HUES64 (cell line): Measurements from ENCODE around the gene GNAS-AS1.

Source experiments
- H3K27ac ChIP-seq: 2 replicates; pipeline ENCODE4 v1.7.0; 2013; ENCODE audit warnings: low read depth, low read length, inconsistent platforms
- H3K27me3 ChIP-seq: 2 replicates; pipeline ENCODE4 v1.6.1; 2013; ENCODE audit warnings: mild to moderate bottlenecking, low read length; ENCODE audit not compliant: insufficient read depth
- H3K36me3 ChIP-seq: 2 replicates; pipeline ENCODE4 v1.6.1; 2013; ENCODE audit warnings: mild to moderate bottlenecking, low read length; ENCODE audit not compliant: insufficient read depth
- H3K4me1 ChIP-seq: 2 replicates; pipeline ENCODE4 v1.6.1; 2013; ENCODE audit warnings: mild to moderate bottlenecking, low read length, moderate library complexity; ENCODE audit not compliant: insufficient read depth
- H3K4me3 ChIP-seq: 2 replicates; pipeline ENCODE4 v1.5.1; 2013; ENCODE audit warnings: mild to moderate bottlenecking, low read length, moderate library complexity
- H3K9ac ChIP-seq: 2 replicates; pipeline ENCODE4 v1.6.1; 2013; ENCODE audit warnings: mild to moderate bottlenecking, low read depth, low read length
- H3K9me3 ChIP-seq: 2 replicates; pipeline ENCODE4 v1.6.1; 2013; ENCODE audit warnings: low read depth, low read length; ENCODE audit not compliant: insufficient read depth
- WGBS: fragments of 150-250, 120-280 bp; methylation state at CpG from one replicate; pipeline ENCODE4 v1.1.7; 2013; ENCODE audit warnings: missing lambda C conversion rate; 5-methylcytosine and 5-hydroxymethylcytosine counted together

Gene GNAS-AS1

DNA sequence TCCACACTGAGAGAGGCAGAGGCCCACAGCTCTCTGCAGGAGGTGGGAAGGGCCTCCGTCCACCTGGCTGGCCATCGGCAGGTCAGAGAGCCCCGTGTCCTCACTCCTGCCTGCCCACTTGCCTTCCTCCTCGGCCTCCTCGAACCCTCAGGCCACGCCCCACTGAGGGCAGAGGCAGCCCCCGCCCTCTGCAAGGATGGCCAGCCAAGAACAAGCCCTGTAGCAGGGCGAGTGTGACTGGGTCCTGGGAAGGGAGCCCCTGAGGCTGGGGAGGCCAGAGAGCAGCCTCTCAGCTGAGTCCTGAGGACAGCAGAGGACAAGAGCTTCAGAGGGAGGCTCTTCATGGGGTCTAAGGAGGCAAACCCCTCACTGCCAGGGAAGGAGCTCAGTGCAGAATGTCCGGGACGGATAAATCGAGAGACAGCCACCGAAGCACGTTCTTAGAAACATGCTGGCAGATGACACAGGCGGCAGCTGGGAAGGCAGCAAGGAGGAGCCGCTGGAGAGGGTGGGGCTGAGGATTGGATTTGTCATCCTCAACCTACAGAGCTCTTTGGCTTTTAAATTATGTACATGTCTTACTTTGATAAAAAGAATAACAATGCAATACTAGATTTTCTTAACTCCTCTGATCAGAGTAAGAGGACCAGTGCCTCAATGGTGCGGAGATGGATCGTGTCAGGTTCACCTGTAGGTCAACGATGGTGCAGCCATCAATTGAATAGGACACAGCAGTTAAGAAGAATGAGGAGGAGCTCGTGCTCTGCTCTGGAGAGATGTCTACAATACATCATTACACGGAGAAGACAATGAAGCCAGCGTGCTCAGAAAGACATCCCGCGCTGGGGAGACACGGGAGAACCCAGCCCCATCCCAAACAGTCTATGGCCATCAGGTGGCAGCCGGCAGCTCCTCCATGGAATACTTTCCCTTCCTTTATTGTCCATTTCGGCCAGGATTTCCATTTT lies 53.0 kb downstream of the GNAS-AS1 start:
- no peak overlapping the region for H3K27ac ChIP-seq
- H3K9me3 ChIP-seq, result no peaks in the 10 kb centered on the region
- H3K4me3 ChIP-seq, result no peak overlapping the region
- no peak overlapping the region for H3K9ac ChIP-seq
- no peaks in the 10 kb centered on the region for H3K36me3 ChIP-seq
- no peaks in the 10 kb centered on the region for H3K27me3 ChIP-seq
- peaks cover 21% of the 10 kb centered on the region for H3K4me1 ChIP-seq
- WGBS, result 92% methylated on average over 26 of the region's 26 CpGs

DNA sequence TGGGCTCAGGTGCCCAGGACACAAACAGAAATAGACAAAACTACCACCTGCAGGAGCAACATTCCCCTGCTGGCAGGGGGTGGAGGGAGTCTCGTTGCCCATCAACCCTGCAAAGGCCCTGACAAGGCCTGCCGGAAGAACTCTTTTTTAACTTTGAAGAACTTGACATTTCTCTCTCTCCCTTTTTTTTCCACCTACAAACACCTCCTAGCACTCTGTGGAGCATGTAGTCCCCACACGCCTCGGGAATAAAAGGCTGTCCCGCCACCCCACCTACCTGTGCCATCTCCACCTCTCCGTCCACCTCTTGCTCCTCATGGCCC lies 54.8 kb downstream of the GNAS-AS1 start:
- H3K9me3 ChIP-seq, result no peaks in the 10 kb centered on the region
- H3K4me1 ChIP-seq, result peaks cover 11% of the 10 kb centered on the region; the same call in 1 of the 2 replicates
- 88% methylated on average over 6 of the region's 6 CpGs for WGBS
- H3K4me3 ChIP-seq, result no peak overlapping the region
- H3K9ac ChIP-seq, result no peak overlapping the region
- H3K27ac ChIP-seq, result no peak overlapping the region
- no peaks in the 10 kb centered on the region for H3K27me3 ChIP-seq
- no peaks in the 10 kb centered on the region for H3K36me3 ChIP-seq

DNA sequence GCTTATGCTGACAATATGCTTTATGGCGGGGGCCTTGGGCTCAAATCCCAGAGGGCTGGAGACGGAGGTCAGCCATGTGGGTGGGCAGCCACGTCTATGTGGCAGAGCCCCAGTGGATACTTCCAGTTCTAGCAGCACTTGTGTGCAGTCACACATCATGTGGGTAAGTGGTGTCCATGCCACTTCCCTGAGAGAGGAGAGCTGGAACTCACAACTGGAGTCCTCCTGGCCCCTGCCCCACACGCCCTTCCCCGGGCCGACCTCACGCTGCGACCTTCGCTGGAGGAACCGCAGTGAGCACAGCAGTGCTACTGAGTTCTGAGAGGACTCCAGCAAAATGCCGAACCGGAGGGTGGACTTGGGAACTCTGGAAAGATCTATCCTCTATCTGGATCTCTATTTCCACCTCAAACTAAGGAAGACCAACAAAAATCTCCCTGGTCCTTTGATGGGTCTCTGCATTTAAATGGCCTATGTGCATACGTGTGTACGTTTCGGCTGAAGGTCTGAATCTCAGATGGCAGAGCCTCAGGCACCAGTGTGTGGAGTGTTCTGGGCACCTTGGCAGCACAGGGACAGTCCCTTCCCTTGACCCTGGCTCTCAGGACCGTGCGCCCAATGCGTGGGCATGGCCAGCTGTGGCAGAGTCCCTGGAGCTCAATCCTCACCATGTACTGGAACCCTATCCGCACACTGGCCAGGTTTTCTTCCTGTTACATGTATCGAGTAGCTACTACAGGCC lies 55.4 kb downstream of the GNAS-AS1 start:
- Histone ChIP-seq H3K27ac (no peak overlapping the region), H3K27me3 (no peaks in the 10 kb centered on the region), H3K4me3 (no peak overlapping the region), H3K9me3 (no peaks in the 10 kb centered on the region), H3K9ac (no peak overlapping the region), H3K36me3 (no peaks in the 10 kb centered on the region), H3K4me1 (peaks cover 6% of the 10 kb centered on the region; the same call in 1 of the 2 replicates)
- WGBS, result 94% methylated on average over 20 of the region's 20 CpGs

DNA sequence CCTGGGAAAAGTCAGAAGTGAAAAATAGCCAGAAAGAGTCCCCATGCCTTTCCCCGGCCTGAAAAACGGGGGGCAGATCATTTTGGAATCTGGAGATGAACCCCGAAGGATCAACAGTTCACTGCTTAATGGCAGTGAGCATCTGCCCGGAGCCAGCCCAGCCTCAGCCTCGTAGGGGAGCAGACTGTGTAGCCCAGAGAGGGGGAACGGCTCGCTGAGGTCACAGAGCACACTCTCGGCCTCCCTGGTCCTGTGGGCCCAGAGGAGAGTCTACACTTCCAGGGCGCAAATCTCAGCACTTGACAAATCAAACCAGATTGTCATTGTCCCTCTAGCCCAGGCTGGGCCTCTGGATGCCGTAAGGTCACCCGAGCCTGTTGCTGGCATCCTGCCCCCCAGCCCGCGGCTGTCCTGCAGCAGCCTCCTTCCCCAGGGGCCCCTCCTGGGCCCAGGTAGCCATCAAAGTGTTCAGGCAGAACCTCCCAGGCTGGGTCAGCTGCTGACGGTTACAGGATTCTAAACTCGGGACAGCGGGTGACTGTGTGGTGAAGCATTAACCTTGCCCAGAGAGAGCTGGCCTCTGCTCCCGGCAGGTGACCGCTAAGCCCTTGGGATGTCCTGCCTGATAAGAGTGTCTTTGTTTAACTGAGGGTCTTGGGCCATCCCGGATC lies 56.1 kb downstream of the GNAS-AS1 start:
- no peak overlapping the region for H3K9ac ChIP-seq
- no peaks in the 10 kb centered on the region for H3K9me3 ChIP-seq
- 92% methylated on average over 19 of the region's 19 CpGs for WGBS
- H3K4me3 ChIP-seq, result no peak overlapping the region
- no peaks in the 10 kb centered on the region for H3K36me3 ChIP-seq
- H3K4me1 ChIP-seq, result peaks cover under 1% of the 10 kb centered on the region; the same call in 1 of the 2 replicates
- H3K27ac ChIP-seq, result no peak overlapping the region
- H3K27me3 ChIP-seq, result no peaks in the 10 kb centered on the region

DNA sequence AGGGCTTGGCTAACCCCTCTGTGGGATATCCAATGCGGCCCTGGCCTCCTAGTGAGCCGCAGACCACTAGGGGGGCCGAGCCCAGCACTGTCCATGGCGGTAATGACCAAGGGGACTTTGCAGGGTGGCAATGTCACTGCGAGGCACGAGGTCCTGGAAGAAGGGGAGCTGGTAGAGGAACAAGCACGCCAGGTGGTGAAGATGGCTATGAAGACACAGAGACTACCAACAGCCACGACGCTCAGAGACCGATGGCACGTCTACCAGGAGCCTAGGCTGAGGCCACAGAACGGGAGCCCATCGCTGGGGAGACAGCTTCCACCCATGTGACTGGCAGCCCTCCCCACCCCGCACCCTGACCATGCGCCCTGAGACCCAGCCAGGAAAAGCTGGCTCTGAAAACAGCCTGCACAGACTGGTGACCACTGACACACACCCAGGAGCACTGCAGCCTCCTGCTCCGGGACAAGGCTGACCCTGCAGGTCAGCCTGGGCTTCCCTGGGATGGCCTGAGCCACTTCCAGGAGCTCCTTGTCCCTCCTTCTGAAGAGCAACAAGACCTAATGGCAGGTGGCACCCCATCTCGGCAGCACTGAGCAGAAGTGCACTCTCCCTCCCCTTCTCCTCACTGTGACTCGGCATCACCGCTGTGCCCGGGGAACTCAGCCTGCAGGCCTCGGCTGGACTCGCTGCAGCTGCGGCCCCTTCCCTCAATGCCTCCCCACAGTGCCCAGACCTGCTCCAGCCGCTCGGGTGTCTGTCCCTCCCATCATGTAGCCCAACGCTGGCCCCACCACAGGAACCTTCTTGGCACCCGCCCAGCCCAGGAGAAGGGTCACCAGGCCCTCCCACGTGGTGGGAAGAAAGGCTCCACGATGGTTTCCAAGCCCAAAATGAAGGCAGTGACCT lies 56.9 kb downstream of the GNAS-AS1 start:
- Histone ChIP-seq H3K36me3 (no peaks in the 10 kb centered on the region), H3K9me3 (no peaks in the 10 kb centered on the region), H3K27ac (no peak overlapping the region), H3K9ac (no peak overlapping the region), H3K4me1 (no peaks in the 10 kb centered on the region), H3K4me3 (no peak overlapping the region), H3K27me3 (no peaks in the 10 kb centered on the region)
- 92% methylated on average over 29 of the region's 29 CpGs for WGBS

DNA sequence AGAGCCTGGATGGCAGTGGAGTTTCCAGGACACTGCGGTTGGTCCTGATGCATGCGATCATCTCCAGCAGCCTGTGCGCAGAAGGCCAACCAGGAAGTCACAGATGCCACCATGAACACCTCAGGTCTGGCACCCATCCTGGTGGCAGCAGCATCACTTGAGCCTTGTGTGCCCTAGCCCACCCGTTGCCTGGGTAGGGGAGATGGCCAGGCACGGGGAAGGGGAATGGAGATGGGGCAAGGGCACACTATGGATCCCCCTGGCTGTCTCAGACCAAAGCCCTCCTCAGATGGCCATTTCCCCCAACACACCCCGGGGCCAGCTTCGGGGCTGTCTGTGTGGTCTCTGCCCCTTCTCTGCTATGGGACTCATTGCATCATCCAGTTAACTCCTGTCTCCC lies 58.3 kb downstream of the GNAS-AS1 start:
- H3K9me3 ChIP-seq, result no peaks in the 10 kb centered on the region
- no peaks in the 10 kb centered on the region for H3K27me3 ChIP-seq
- H3K36me3 ChIP-seq, result no peaks in the 10 kb centered on the region
- no peak overlapping the region for H3K9ac ChIP-seq
- no peak overlapping the region for H3K4me3 ChIP-seq
- H3K27ac ChIP-seq, result no peak overlapping the region
- WGBS, result 92% methylated on average over 7 of the region's 7 CpGs
- H3K4me1 ChIP-seq, result no peaks in the 10 kb centered on the region

DNA sequence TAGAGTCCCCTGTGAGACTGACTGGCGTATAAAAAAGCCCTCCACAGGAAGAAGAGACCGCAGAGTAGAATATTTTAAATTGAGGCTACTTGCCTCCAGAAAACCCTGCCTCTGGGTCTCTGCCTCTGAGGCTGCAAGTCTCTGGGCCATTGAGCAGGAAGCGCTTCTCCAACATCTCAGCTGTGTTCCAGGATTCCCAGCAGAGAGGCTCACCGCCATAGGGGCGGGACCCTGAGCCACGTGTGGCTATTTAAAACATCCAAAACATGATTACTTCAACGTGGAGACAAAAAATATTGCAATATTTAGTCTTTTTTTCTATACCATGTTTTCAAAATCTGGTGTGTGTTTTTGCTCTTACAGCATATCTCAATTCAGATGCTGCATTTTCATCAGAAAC lies 59.4 kb downstream of the GNAS-AS1 start:
- Histone ChIP-seq H3K4me3 (no peak overlapping the region), H3K9me3 (no peaks in the 10 kb centered on the region), H3K27me3 (no peaks in the 10 kb centered on the region), H3K36me3 (no peaks in the 10 kb centered on the region), H3K4me1 (no peaks in the 10 kb centered on the region), H3K27ac (no peak overlapping the region), H3K9ac (no peak overlapping the region)
- 79% methylated on average over 7 of the region's 7 CpGs for WGBS

DNA sequence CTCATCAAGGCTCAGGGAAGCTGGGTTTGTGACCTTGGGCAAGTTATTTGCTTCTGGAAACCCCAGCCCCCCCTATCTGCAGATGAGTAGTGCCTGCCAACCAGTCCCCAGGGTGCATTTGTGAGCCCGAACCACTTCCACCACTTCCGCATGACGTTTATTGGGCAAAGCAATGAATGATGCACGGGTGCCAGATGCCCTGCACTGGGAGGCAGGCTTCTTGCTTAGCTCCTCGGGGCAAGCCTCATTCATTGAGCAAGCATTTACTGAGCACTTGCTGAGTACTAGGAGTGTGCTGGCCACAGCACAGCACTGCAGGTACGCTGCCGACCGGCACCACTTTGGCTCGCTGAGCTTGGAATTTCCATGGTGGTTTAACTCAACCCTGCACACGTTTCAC lies 60.2 kb downstream of the GNAS-AS1 start:
- no peaks in the 10 kb centered on the region for H3K9me3 ChIP-seq
- H3K9ac ChIP-seq, result no peak overlapping the region
- no peak overlapping the region for H3K27ac ChIP-seq
- no peaks in the 10 kb centered on the region for H3K4me1 ChIP-seq
- no peak overlapping the region for H3K4me3 ChIP-seq
- H3K27me3 ChIP-seq, result no peaks in the 10 kb centered on the region
- 88% methylated on average over 10 of the region's 10 CpGs for WGBS
- no peaks in the 10 kb centered on the region for H3K36me3 ChIP-seq

DNA sequence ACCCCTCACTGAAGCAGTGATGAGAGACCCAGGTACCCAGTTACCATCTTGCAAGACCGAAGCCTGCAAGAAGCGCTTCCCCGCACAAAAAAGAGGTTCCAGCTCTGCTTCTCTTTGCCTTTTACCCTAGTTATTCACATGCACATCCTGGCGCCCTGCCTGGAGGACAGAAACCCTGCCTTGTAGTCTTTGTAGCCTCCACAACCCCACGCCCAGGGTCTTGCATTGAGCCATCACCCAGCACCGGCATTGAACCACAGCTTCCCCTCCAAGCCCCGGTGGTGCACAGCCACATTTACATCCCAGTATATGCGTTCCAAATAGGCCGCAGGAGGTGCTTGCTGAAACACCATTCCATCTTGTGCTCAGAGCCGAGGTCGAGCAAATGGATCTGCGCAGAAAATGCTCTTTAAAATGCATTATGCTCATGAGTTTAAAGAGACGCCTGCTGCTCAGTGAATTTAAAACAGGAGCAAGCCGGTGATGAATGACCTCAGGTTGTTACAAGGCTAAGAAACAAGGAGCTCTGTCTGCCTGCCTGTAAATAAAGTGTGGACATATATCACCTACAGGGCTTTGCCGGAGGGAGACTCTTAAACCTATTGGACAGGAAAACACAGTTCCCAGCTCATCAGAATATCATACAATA lies 61.7 kb downstream of the GNAS-AS1 start:
- no peaks in the 10 kb centered on the region for H3K4me1 ChIP-seq
- no peaks in the 10 kb centered on the region for H3K36me3 ChIP-seq
- no peak overlapping the region for H3K9ac ChIP-seq
- no peaks in the 10 kb centered on the region for H3K9me3 ChIP-seq
- H3K27me3 ChIP-seq, result no peaks in the 10 kb centered on the region
- no peak overlapping the region for H3K4me3 ChIP-seq
- H3K27ac ChIP-seq, result no peak overlapping the region
- WGBS, result 86% methylated on average over 15 of the region's 15 CpGs
